Suppressor macrophage (primary cell): ENCODE data around the gene MED20.
"Not testable (repeated sequence)": the region's sequence is repeated elsewhere in the genome, so short reads cannot be mapped to it uniquely, and the experiment has no call there.

Source experiments
- DNase-seq, 4 experiments: peaks; one replicate each; pipeline ENCODE4 v3.0.0-alpha.2; 2020 to 2022
- total RNA-seq, 17 experiments: gene quantifications; one replicate each; lab custom pipeline; 2026; ENCODE audit warnings: mixed read lengths in 6 of 17, inconsistent platforms in 3 of 17; lab: John Stamatoyannopoulos, UW

Gene MED20, protein sequence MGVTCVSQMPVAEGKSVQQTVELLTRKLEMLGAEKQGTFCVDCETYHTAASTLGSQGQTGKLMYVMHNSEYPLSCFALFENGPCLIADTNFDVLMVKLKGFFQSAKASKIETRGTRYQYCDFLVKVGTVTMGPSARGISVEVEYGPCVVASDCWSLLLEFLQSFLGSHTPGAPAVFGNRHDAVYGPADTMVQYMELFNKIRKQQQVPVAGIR
- 1.6 to 7.9 (median 4.8) reads per million in 17 experiments for total RNA-seq

- peak; percentile 96 to 99 (median 98) for DNase-seq
These were observed at the start of gene MED20, which contains the start of gene BYSL for GRCh38 chr6:41920921-41921711. TSS of gene MED20 (minus strand) at chr6:41921139. CDS start at chr6:41921018, 121 bp downstream. TSS of gene BYSL (plus strand) at chr6:41921499. CDS start at chr6:41921563, 64 bp downstream.

- DNase-seq, result peak; percentile 90 to 98 (median 94)
These were observed 49.5 kb upstream of the MED20 start for GRCh38 chr6:41970436-41970846.

- DNase-seq, result peak; percentile 43 to 78 (median 59)
These were observed 46.7 kb upstream of the MED20 start for GRCh38 chr6:41967312-41968287.

DNA sequence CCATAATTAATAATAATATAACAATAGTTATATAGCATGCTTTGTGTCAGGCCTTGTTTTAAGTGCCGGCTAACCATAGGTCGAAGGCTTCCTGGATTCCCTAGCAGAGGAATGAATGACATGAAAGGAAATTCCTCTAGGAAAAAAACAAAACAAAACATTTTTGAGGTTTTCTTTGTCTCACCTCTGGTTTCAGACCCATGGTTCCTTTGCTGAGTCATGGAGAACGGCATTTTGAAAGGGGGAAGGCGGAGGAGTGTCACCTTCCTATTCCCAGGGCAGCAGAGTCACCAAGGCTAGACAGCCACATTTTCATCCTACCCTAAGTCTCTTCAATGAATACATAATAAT is 46.0 kb upstream of the MED20 start:
- peak; percentile 19 to 63 (median 62) for DNase-seq

DNA sequence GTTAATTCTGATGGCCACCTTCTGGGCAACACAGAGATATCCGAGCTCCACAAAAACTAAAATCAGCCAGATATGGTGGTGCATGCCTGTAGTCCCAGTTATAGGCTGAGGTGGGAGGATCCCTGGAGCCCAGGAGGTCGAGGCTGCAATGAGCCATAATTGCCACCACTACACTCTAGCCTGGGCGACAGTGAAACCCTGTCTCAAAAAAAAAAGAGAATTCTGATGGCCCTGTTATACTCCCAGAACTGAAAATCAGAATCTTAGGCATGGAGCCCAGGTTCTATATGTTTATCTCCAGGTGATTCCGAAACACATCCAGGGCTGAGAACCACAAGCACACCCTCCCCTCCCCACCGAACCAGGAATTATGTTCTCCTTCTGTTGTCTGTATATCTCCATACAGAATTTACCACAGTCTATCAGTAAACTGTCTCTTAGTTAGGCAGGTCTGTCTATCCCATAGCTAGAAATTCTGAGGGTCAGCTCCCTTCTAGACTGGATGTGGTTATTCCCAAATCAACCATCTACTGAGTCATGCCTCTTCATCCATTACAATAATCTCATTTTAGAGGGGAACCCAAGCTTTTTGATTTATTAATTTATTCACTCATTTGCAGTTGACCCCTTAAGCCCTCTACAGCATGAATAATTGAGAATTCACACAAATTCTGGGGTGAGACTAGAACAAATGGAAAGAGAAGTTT is 45.4 kb upstream of the MED20 start:
- no peak for DNase-seq

DNA sequence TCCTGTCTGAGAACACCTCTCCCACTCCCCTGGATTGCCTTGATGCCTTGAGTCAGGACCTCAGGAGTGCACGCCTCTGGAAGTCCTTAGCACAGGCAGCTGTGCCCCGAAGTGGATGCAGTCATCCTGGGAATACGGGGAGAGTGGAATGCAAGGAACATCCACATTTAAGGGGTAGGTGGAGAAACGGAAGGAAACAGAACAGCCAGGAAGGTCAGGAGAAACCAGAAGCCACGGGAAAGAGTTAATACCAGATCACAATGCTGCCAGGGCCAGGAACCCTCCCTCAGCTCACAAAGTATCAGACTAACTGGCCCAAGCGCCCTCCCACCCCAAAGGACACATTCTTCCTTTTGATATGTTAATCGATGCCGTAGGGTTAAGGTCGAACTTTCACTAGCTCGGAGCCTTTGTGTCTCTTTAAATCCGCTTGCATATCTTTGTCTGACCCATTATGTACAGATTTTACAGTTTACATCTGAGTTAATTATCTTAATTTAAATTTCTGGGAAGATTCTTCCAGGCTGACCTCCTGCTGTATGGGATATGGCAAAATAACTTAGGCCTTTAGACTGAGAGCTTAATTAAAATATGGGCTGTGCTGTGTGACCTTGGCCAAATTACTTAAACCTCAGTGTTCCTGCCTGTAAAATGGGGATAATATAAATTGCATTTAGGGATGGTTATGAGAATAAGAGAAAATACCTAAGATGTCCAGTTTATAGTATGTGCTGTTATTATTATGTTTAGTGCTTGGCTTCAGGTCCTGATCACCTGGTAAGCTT is 44.7 kb upstream of the MED20 start:
- DNase-seq, result no peak

GRCh38 chr6:41964201-41964887 is 43.4 kb upstream of the MED20 start:
- DNase-seq, result no peak

GRCh38 chr6:41963371-41963770 is 42.4 kb upstream of the MED20 start:
- no peak for DNase-seq

DNA sequence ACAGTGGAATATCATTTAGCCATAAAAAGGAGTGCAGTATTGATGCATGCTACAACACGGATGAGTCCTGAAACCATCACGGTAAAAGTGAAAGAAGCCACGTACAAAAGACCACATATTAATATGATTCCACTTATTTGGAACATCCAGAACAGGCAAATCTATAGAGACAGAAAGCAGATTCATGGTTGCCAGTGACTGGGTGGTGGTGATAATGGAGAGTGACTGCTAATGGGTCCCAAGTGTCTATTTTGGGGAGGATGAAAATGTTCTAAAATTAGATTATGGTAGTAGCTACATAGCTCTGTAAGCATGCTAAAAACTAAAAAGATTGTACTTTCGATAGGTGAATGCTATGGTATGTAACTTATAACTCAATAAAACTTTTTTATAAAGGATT is 39.1 kb upstream of the MED20 start:
- no peak for DNase-seq

DNA sequence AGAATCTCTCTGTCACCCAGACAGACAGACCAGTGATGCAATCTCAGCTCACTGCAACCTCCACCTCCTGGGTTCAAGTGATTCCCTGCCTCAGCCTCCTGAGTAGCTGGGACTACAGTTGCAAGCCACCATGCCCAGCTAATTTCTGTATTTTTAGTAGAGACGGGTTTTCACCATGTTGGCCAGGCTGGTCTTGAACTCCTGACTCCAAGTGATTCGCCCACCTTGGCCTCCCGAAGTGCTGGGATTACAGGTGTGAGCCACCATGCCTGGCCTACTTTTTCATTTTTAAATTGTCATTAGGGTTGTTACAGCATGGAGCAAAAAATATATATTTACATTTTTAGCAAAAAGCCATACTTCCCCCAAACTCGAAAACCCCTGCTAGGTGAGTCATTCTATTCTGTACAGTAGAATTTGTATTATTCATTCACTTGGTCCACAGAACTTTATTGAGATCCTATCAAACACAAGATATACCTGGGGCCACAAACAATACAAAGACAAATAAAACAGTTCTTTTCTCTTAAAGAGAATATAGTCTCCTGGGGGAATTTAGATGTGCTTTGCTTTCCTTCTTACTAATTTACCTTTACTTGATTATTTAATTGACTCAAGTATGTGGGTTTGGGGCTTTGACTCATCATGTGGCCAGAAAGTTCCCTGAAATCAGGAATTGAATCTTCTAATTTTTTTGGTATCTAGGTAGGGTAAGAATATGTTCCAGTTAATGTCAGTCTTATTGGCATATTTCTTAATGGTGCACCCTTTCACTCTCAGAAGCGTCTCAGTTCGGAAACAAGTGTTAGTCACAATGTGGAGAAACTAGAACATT is 37.3 kb upstream of the MED20 start:
- no peak for DNase-seq

DNA sequence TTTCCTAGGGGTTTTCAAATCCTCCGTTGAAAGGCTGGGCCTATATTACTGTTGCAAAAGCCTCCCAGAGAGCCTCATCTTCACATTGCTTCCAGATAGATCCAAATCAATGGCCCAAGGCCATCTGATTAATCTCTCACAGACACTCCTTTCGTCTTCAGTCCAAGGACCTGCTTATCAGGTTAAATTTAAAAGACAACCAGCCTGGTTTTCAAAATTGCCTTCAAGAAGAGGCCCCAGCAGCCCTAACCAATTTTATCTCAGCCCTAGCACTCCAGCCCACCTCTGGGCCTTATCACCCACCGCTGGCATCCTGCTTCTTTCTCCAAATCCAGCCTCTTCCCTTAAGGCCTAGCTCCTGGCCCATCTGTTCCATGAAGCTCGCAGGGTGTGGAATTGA is 36.2 kb upstream of the MED20 start:
- DNase-seq, result no peak

DNA sequence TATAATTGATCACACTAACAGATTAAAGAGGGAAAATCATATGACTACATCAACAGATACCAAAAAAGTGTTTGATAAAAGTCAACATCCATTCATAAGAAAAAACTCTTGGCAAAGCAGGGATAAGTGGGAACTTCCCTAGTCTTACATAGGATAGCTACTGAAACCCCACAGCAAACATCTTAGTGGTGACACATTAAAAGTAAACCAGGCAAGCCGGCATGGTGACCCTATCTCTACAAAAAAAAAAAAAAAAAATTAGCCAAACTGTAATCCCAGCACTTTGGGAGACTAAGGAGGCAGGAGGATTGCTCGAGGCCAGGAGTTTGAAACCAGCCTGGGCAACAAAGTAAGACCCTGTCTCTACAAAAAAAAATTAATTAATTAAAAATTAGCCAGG is 34.5 kb upstream of the MED20 start:
- no peak for DNase-seq

DNA sequence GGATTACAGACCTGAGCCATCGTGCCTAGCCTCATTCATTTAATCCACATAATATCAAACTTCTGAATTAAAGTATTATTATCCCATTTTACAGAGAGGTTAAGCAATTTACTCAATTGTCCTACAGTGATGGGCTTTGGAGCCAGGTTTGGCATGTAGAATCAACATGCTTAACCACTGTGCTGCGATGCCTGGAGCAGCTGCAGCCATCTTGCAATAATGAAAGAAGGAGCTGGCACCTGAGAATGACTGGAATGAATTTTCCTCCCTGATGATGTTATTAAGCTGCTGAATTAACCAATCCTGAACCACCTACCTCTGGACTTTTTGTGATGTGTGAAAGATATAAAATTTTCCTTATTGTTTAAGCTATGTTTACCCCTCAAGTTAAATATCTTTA is 33.7 kb upstream of the MED20 start:
- no peak for DNase-seq

DNA sequence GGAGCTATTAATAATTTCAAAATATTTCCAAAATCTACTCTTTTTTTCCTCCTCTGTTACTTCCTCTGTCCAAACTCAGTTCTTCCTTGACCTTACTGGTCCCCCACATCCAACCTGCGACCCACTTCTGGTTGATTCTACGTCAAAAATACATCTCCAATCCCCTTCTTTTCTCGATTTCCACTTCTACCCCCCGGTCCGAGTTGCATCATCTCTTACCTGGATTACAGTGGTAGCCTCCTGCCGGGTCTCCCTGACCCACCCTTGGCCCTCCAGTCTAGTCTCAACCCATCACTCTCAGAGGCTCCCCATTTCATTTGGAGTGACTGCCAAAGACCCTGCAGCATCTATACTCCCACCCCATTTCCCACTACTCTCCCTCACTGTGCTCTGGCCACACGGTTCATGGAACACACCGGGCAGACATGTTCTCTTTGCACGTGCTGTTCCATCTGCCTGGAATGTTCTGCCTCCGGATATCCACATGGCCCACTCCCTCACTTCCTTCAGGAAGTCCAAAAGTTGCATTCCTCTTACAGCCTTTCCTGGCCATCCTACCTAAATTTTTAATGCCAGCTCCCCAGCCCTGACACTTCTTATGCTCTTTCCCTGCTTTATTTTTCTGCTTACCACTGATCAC is 26.8 kb upstream of the MED20 start:
- no peak for DNase-seq

GRCh38 chr6:41943456-41943855 is 22.5 kb upstream of the MED20 start:
- peak in 2 of 4 experiments; percentile 47 to 50 for DNase-seq

DNA sequence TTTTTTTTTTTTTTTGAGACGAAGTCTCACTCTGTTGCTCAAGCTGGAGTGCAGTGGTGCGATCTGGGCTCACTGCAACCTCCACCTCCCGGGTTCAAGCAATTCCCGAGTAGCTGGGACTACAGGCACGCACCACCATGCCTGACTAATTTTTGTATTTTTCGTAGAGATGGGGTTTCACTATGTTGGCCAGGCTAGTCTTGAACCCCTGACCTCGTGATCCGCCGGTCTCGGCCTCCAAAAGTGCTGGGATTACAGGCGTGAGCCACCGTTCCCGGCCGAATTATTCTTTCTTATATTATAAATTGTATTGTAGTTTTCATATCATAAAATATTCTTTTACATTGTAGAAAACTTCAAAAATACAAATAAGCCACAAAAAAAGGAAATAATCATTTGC is 21.9 kb upstream of the MED20 start:
- not testable (repeated sequence) for DNase-seq

DNA sequence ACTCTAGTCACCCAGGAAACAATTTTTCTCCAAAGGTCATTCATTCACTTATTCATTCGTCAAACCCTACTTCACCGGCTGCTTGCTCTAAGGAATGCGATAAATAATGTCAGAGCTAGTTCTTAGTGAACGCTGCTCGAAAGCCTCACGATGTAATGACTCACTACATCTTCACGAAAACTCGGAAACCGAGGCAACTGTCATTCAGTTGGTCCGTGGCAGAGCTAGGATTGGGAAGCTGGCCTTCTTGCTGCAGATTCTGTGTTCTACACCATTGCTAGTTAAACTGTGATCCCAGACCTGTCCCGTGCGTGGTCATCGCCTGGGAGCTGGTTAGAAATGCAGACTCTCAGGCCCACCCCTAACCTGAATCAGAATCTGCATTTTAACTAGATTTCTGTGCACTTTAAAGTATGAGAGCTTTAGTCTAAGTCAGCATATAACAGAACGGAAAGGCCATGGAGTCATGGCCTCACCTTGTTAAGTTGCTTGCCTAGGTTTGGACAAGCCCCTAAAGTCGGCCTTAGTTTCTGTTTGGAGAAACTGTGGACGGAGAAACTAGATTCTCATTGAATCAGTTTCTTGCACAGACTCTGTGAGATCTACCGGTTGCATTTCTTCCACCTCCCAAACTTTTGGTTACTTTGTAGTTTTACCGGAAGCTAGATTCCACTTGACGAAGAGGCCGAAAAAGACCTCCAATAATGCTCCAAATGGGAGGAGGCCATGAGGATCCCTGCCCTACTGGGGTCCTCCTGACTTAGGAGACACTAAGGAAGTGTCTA is 21.3 kb upstream of the MED20 start:
- DNase-seq, result peak in 1 of 4 experiments; percentile 76
